Germinal center (tissue), 1 donor: Measurements from ENCODE around the gene ITK.

Experiments
- DNase-seq: peaks from one replicate; pipeline ENCODE4 v3.0.0; 2012; ENCODE audit warnings: mixed read lengths, low spot score

The ITK gene

GRCh38 chr5:157180374-157181264 lies at the start of gene ITK:
Gene ITK, plus strand, starts transcription at chr5:157180840. Its CDS starts 138 bp downstream, at chr5:157180978.
- DNase-seq: no peak

GRCh38 chr5:157130925-157131324 lies 49.7 kb upstream of the ITK start:
- peak; percentile 37 for DNase-seq

GRCh38 chr5:157132281-157132612 lies 48.4 kb upstream of the ITK start:
- DNase-seq: no peak

GRCh38 chr5:157137691-157138090 lies 42.9 kb upstream of the ITK start:
- no peak for DNase-seq

GRCh38 chr5:157142317-157143126 lies 38.1 kb upstream of the ITK start, which contains the start of gene MED7:
Gene MED7, minus strand, starts transcription at chr5:157142865. Its CDS starts 3,434 bp downstream, at chr5:157139431.
- peak; percentile 99 for DNase-seq

- DNase-seq: peak; percentile 81
Measured at GRCh38 chr5:157143127-157143971, 37.3 kb upstream of the ITK start.

GRCh38 chr5:157148734-157149615 lies 31.7 kb upstream of the ITK start:
- peak; percentile 79 for DNase-seq

- DNase-seq: no peak
Measured at GRCh38 chr5:157150995-157151394, 29.6 kb upstream of the ITK start.

- no peak for DNase-seq
Measured at GRCh38 chr5:157155297-157155696, 25.3 kb upstream of the ITK start.

- no peak for DNase-seq
Measured at GRCh38 chr5:157157293-157157891, 23.2 kb upstream of the ITK start.

GRCh38 chr5:157159209-157159751 lies 21.4 kb upstream of the ITK start:
- DNase-seq: no peak

- DNase-seq: no peak
Measured at GRCh38 chr5:157160001-157160400, 20.6 kb upstream of the ITK start.

GRCh38 chr5:157161996-157162395 lies 18.6 kb upstream of the ITK start:
- no peak for DNase-seq

- DNase-seq: no peak
Measured at GRCh38 chr5:157162919-157163510, 17.6 kb upstream of the ITK start.

GRCh38 chr5:157164521-157164920 lies 16.1 kb upstream of the ITK start:
- DNase-seq: no peak

GRCh38 chr5:157165261-157165660 lies 15.4 kb upstream of the ITK start:
- no peak for DNase-seq

- no peak for DNase-seq
Measured at GRCh38 chr5:157165668-157166067, 15.0 kb upstream of the ITK start.

GRCh38 chr5:157166214-157167213 lies 14.1 kb upstream of the ITK start, which contains the start of gene GARIN3:
Gene GARIN3, minus strand, starts transcription at chr5:157166264. Its CDS starts 96 bp downstream, at chr5:157166168.
- DNase-seq: no peak
